Epithelial cell of proximal tubule (primary cell): ENCODE data around the gene DDX53. TPM values are rescaled to one million over a fixed set of nuclear protein-coding genes. Genes with fewer than 3 reads are reported as not detected.

Experiments used
- DNase-seq: peaks from one replicate; pipeline ENCODE4 v3.0.0-alpha.2; 2011; ENCODE audit warnings: low read depth
- H3K4me3 ChIP-seq: 2 replicates; pipeline ENCODE4 v1.5.1; 2011; ENCODE audit warnings: low read depth, mild to moderate bottlenecking, low read length
- total RNA-seq: library from RNA; depleted of rRNA; stranded (reverse); fragments of >200 nt; gene quantifications from 2 replicates; pipeline ENCODE4 v1.2.3, GENCODE V29; 2015
- TF ChIP-seq, protein P1 (sequence below): conservative IDR thresholded peaks from 2 replicates; pipeline ENCODE4 v1.5.1; 2012; ENCODE audit warnings: low read depth, mild to moderate bottlenecking, low read length

The DDX53 gene
- total RNA-seq, result not detected in 2 replicates

DNA sequence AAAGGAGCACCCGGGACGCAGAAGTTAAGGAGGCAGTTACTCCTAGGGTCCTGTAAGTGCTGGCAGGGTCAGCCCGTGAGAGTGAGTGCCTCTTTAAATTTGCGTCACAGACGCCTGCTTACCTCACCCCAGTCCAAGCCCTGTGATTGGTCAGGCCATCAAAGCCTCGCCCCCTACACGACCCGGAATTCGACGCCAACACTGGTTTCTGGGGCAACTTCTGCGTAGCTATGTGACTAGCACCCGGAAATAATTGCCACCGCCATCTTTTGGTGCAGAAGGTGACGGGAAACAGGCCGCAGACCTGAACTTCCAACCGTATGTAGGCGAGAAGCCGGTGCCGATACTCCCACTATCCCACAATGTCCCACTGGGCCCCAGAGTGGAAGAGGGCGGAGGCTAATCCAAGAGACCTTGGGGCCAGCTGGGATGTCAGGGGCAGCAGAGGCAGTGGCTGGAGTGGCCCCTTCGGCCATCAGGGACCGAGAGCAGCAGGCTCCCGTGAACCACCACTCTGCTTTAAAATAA, at the start of gene DDX53:
Gene DDX53 (plus strand): TSS at position 265 of the 528 bp plus-strand sequence. CDS start 98 bp downstream, at position 363.
- H3K4me3 ChIP-seq, result no peak within 1 kb of the TSS
- no peak for DNase-seq
- TF ChIP-seq, protein P1, sequence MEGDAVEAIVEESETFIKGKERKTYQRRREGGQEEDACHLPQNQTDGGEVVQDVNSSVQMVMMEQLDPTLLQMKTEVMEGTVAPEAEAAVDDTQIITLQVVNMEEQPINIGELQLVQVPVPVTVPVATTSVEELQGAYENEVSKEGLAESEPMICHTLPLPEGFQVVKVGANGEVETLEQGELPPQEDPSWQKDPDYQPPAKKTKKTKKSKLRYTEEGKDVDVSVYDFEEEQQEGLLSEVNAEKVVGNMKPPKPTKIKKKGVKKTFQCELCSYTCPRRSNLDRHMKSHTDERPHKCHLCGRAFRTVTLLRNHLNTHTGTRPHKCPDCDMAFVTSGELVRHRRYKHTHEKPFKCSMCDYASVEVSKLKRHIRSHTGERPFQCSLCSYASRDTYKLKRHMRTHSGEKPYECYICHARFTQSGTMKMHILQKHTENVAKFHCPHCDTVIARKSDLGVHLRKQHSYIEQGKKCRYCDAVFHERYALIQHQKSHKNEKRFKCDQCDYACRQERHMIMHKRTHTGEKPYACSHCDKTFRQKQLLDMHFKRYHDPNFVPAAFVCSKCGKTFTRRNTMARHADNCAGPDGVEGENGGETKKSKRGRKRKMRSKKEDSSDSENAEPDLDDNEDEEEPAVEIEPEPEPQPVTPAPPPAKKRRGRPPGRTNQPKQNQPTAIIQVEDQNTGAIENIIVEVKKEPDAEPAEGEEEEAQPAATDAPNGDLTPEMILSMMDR, result no peak

DNA sequence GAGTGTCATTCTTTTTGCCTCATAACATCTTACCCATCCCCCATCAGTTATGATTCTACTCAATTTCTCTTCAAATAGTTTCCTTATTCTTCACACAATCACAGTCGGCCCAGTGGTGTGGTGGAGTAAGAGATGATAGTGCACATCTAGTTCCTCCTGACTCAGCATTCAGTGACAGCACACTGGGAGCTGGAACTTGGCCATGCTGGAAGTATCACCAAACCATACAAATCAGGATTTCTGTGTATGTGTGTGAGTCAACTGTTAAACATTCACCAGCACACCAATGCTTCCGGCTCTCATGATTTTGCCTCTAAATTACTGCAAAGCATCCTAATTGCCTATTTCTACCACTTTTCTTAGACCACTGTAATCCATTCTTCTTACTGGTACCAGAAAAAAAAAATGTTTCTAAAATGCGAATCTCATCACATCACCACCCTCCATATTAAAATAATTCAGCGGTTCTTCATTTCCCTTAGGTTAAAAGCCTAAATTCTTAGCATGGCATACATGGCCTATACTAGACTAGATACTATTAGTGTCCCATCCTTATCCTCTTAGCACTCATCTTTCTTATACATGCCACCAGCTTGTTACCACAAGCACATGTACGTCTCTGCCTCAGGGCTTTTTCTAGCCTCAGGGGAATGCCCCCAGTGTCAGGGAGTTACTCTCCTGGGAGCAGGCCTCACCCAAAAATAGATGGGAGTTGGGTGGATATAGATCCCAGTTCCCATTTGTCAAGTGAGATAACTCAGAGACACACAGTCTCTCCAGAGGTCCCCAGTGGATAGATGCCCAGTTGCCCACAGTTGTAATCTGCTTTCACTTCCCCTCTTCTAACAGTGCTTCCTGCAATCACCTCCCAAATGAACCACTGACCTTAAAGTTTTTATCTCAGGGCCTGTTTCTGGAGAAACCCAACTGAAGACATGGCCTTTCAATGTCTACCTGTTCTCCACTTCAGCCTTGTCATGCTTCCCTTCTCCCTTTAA, 49.2 kb upstream of the DDX53 start:
- H3K4me3 ChIP-seq, result no peak overlapping the region
- TF ChIP-seq, protein P1, result no peak
- DNase-seq, result peak; percentile 54

DNA sequence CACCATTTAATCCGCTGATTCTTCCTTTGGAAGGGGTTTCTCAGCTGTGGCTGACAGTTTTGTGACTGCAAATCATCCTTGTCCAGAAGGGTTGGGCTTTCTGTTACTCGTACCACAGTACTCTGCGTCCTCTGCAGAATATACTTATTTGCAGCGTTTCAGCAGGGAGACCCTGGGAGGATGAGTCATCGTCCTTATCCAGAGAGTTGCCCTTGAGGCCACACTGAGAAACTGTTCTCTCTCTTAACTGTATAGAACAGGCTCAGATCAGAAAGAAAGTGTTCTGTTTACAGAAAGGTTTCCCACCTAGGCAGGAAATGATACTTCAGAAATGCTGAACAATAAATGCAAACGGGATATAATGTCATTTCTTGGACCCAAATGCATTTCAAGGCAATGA, 47.8 kb upstream of the DDX53 start:
- DNase-seq, result no peak
- no peak overlapping the region for H3K4me3 ChIP-seq
- TF ChIP-seq, protein P1, result no peak

DNA sequence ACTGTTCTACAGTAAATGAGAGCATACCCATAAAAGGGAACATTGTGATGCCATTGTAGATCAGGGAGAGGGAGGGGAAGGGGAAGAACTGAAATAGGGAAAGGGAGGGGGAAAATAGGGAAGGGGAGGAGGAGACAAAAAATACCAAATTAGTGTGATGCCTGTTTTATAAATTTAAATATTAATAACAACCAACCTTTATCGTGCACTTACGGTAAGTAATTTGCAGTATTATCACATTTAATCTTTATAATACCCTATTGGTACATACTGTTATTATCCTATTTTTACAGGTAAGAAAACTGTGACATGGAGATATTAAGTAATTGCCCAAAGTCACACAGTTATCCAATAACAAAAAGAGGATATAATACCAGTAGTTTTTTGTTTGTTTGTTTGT, 41.5 kb upstream of the DDX53 start:
- DNase-seq, result no peak
- H3K4me3 ChIP-seq, result no peak overlapping the region
- TF ChIP-seq, protein P1, result no peak

DNA sequence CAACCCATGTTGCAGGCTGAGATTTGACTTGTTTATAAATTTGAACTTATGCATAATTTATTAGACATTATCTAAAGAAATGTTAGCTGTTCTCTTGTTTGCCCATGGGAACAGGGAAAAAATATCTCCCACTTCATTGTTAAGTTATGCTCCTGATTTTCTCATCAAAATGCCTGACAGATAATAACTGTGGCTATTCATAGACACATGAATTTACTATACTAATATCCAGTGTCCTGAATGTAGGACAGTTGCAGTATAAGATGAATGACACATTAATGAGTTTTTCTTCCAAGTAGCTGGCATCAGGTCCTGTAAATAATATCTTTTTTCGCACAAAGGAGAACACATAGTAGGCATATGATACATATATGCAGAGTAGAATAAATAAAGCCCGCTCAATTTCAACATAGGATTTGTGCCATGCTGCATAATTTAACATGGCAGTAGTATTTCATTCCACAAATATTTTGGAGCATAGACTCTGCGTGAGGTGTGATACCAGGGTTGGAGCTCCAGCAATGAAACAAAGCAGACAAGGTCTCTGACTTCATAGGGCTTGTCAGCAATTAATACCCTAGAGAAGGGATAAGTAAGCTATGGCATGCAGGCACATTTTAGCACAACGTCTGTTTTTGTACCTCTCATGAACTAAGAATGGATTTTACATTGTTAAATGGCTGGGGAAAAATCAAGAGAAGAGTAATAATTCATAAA, 40.4 kb upstream of the DDX53 start:
- no peak overlapping the region for H3K4me3 ChIP-seq
- TF ChIP-seq, protein P1, result no peak
- no peak for DNase-seq

DNA sequence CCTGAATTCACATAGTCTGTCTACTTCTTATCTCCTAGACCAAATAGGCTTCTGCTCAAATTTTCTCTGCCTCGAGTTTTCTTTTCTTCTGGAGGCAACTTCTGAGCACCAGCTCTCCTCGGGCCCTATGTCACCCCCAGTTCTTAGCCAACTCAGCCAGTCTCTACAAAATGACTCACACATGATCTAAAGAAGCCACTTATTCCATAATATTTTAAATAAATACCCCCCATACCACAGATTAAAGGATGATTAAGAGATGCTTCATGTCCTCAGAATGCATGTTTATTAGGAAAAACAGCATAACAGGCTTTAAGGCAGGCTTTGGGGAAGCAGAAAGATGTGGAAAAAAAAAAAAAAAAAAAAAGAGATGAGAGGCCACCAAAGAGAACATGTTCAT, 36.6 kb upstream of the DDX53 start:
- DNase-seq, result no peak
- no peak overlapping the region for H3K4me3 ChIP-seq
- TF ChIP-seq, protein P1, result no peak
